ENCODE measurements around the gene HEG1. TPM values are rescaled to one million over a fixed set of nuclear protein-coding genes. Genes with fewer than 3 reads are reported as not detected.

HEG1 gene
- total RNA-seq, 2 donors from 2014 or later: 45.7 to 46.1 TPM

DNA sequence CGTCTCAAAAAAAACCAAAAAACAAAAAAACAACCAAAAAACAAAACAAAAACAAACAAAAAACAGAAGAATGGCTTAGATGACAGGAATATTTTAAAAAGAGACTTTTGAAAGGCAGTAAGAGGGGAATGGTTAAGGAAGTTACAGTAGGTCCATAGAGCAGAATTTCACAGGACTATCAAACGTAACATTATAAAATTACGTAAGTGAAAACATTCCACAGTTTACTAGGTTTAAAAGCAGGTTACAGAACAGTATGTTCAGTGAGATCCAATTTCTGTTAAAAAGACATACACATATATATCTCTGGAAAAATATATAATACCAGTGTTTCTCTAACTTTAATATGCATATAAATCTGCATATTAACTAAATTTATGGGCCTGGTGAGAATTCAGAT, 71.0 kb downstream of the HEG1 start:
- Histone ChIP-seq H3K4me1 (no peaks in the 10 kb centered on the region), H3K4me3 (no peak overlapping the region), H3K27me3 (no peaks in the 10 kb centered on the region), H3K27ac (no peak overlapping the region), H3K36me3 (replicated peaks in 1 of 2; ENCODE audit: insufficient read depth in 1 of 2, low read depth in 2 of 2) (no peaks in the 10 kb centered on the region), H3K9me3 (no peaks in the 10 kb centered on the region)
- intact Hi-C loops (cut with DNase I): no loop called here
- 87 to 93% methylated on average over 3 of the region's 3 CpGs for WGBS, 2 donors
- ATAC-seq (no peak), DNase-seq (no peak)
- no peak for TF ChIP-seq POLR2A (IDR thresholded peaks at IDR 0.05)
- TF ChIP-seq, protein P1, sequence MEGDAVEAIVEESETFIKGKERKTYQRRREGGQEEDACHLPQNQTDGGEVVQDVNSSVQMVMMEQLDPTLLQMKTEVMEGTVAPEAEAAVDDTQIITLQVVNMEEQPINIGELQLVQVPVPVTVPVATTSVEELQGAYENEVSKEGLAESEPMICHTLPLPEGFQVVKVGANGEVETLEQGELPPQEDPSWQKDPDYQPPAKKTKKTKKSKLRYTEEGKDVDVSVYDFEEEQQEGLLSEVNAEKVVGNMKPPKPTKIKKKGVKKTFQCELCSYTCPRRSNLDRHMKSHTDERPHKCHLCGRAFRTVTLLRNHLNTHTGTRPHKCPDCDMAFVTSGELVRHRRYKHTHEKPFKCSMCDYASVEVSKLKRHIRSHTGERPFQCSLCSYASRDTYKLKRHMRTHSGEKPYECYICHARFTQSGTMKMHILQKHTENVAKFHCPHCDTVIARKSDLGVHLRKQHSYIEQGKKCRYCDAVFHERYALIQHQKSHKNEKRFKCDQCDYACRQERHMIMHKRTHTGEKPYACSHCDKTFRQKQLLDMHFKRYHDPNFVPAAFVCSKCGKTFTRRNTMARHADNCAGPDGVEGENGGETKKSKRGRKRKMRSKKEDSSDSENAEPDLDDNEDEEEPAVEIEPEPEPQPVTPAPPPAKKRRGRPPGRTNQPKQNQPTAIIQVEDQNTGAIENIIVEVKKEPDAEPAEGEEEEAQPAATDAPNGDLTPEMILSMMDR (IDR thresholded peaks at IDR 0.05): no peak

DNA sequence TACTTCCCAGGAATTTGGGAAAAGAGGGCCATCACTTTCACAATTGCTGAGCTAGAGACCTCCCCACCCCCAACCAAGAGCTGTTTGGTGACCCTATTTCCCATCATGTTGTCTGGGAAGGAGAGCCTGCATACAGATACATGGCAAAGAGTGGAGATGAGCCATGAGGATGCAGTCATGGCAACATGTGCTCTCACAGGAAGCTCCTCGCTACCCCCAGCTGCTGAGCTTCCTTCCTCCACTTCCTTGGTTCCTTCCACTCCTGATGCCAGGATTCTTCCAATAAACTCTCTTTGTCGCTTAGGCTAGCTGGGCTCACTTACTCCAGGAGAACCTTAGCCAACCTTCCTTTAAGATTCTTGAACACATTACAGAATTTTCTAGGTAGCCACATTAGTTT, 72.9 kb downstream of the HEG1 start:
- Histone ChIP-seq H3K9me3 (no peaks in the 10 kb centered on the region), H3K27ac (no peak overlapping the region), H3K4me3 (no peak overlapping the region), H3K4me1 (no peaks in the 10 kb centered on the region), H3K36me3 (replicated peaks in 1 of 2; ENCODE audit: insufficient read depth in 1 of 2, low read depth in 2 of 2) (peaks cover 0 to under 1% of the 10 kb centered on the region in 2 donors), H3K27me3 (no peaks in the 10 kb centered on the region)
- ATAC-seq (no peak), DNase-seq (no peak)
- WGBS, 2 donors: 87 to 95% methylated on average over 2 of the region's 2 CpGs
- intact Hi-C loops (cut with DNase I): no loop called here
- TF ChIP-seq POLR2A (IDR thresholded peaks at IDR 0.05): no peak
- TF ChIP-seq, protein P1 (IDR thresholded peaks at IDR 0.05): no peak

DNA sequence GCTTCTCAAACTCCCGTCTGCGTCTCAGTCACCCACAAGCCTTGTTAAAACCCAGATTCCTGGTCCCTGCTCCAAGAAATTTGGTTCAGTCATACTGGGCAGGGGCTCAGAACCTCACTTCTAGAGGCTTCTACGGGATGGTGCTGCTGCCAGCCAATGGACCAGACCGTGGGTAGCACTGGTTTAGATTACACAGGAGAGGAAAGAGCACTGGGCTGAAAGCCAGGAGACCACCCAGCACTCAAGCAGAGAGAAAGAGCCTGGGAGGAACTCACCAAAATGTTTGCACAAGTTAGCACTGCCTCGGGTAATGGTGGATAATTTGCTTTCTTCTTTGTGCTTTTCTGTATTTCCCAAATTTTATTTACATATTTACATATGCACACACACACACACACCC, 74.3 kb downstream of the HEG1 start:
- Histone ChIP-seq H3K27ac (no peak overlapping the region), H3K9me3 (no peaks in the 10 kb centered on the region), H3K27me3 (no peaks in the 10 kb centered on the region), H3K4me3 (no peak overlapping the region), H3K4me1 (no peaks in the 10 kb centered on the region), H3K36me3 (replicated peaks in 1 of 2; ENCODE audit: insufficient read depth in 1 of 2, low read depth in 2 of 2) (peaks cover 0 to 3% of the 10 kb centered on the region in 2 donors)
- 74 to 86% methylated on average over 5 of the region's 5 CpGs for WGBS, 2 donors
- DNase-seq (no peak), ATAC-seq (no peak)
- intact Hi-C loops (cut with DNase I): no loop called here
- TF ChIP-seq, protein P1 (IDR thresholded peaks at IDR 0.05): no peak
- TF ChIP-seq POLR2A (IDR thresholded peaks at IDR 0.05): no peak

DNA sequence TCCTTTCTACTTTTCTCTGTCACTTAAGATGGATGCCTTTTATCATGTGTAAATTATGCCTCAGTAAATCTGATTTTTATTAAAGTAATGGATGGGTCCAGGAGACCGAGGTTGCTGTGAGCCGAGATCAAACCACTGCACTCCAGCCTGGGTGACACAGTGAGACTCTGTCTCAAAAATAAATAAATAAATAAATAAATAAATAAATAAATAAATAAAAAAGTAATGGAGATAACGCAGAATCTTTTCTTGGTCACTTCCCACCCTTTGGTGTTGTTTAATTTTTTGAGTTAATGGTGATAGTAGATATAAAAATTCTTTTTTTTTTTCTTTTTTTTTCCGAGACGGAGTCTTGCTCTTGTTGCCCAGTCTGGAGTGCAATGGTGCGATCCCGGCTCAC, 77.2 kb downstream of the HEG1 start:
- TF ChIP-seq, protein P1 (IDR thresholded peaks at IDR 0.05): no peak
- no peak for TF ChIP-seq POLR2A (IDR thresholded peaks at IDR 0.05)
- intact Hi-C loops (cut with DNase I): no loop called here
- H3K27ac ChIP-seq: no peak overlapping the region
- no peak overlapping the region for H3K4me3 ChIP-seq
- H3K9me3 ChIP-seq: no peaks in the 10 kb centered on the region
- H3K27me3 ChIP-seq: no peaks in the 10 kb centered on the region
- ATAC-seq: no peak
- H3K4me1 ChIP-seq: no peaks in the 10 kb centered on the region
- no peak for DNase-seq
- H3K36me3 ChIP-seq (replicated peaks in 1 of 2; ENCODE audit: insufficient read depth in 1 of 2, low read depth in 2 of 2): peaks cover 0 to 3% of the 10 kb centered on the region in 2 donors
- 96 to 98% methylated on average over 7 of the region's 7 CpGs for WGBS, 2 donors

DNA sequence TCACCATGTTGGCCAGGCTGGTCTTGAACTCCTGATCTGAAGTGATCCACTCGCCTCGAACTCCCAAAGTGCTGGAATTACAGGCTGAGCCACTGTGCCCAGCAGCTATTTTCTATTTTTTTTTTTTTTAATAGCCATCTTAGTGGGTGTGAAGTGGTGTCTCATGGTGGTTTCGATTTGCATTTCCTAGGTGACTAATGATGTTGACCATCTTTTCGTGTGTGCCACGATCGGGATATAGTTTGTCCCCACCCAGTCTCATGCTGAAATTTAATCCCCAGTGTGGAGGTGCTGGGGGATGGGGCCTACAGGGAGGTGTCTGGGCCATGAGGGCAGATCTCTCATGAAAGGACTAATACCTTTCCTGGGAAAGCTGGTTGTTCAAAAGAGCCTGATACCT, 79.4 kb downstream of the HEG1 start:
- DNase-seq (no peak), ATAC-seq (no peak)
- Histone ChIP-seq H3K4me1 (peaks cover 17% of the 10 kb centered on the region), H3K27me3 (no peaks in the 10 kb centered on the region), H3K9me3 (no peaks in the 10 kb centered on the region), H3K4me3 (no peak overlapping the region), H3K27ac (no peak overlapping the region), H3K36me3 (replicated peaks in 1 of 2; ENCODE audit: insufficient read depth in 1 of 2, low read depth in 2 of 2) (peaks cover 0 to 3% of the 10 kb centered on the region in 2 donors)
- intact Hi-C loops (cut with DNase I): no loop called here
- TF ChIP-seq POLR2A (IDR thresholded peaks at IDR 0.05): no peak
- TF ChIP-seq, protein P1 (IDR thresholded peaks at IDR 0.05): no peak
- WGBS, 2 donors: 79 to 91% methylated on average over 6 of the region's 6 CpGs

All from body of pancreas (tissue), 4 donors.